ENCODE data around the gene MZF1. TPM values are rescaled to one million over a fixed set of nuclear protein-coding genes. Genes with fewer than 3 reads are reported as not detected.
A peak's percentile ranks its signal among the peaks of the same experiment; 100 is the strongest.

MZF1 gene
- total and polyA plus RNA-seq, 9 of the 15 experiments (the other 6 are each of a cell fraction or from before 2014, with no cell fraction given) = 0.31 to 29.3 (median 11.5) TPM

GRCh38 chr19:58572818-58573657 lies at the start of gene MZF1 (continued):
- TF ChIP-seq, protein P1, sequence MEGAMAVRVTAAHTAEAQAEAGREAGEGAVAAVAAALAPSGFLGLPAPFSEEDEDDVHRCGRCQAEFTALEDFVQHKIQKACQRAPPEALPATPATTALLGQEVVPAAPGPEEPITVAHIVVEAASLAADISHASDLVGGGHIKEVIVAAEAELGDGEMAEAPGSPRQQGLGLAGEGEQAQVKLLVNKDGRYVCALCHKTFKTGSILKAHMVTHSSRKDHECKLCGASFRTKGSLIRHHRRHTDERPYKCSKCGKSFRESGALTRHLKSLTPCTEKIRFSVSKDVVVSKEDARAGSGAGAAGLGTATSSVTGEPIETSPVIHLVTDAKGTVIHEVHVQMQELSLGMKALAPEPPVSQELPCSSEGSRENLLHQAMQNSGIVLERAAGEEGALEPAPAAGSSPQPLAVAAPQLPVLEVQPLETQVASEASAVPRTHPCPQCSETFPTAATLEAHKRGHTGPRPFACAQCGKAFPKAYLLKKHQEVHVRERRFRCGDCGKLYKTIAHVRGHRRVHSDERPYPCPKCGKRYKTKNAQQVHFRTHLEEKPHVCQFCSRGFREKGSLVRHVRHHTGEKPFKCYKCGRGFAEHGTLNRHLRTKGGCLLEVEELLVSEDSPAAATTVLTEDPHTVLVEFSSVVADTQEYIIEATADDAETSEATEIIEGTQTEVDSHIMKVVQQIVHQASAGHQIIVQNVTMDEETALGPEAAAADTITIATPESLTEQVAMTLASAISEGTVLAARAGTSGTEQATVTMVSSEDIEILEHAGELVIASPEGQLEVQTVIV (CRISPR knock-in tag; IDR thresholded peaks at IDR 0.05; ENCODE audit: borderline replicate concordance) = peak; percentile 95
- TF ChIP-seq, protein P2, sequence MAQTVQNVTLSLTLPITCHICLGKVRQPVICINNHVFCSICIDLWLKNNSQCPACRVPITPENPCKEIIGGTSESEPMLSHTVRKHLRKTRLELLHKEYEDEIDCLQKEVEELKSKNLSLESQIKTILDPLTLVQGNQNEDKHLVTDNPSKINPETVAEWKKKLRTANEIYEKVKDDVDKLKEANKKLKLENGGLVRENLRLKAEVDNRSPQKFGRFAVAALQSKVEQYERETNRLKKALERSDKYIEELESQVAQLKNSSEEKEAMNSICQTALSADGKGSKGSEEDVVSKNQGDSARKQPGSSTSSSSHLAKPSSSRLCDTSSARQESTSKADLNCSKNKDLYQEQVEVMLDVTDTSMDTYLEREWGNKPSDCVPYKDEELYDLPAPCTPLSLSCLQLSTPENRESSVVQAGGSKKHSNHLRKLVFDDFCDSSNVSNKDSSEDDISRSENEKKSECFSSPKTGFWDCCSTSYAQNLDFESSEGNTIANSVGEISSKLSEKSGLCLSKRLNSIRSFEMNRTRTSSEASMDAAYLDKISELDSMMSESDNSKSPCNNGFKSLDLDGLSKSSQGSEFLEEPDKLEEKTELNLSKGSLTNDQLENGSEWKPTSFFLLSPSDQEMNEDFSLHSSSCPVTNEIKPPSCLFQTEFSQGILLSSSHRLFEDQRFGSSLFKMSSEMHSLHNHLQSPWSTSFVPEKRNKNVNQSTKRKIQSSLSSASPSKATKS (CRISPR knock-in tag; IDR thresholded peaks at IDR 0.05) = no peak
- TF ChIP-seq HSF4 (CRISPR knock-in tag; IDR thresholded peaks at IDR 0.05; ENCODE audit: borderline replicate concordance) = no peak
- TF ChIP-seq, protein P3, sequence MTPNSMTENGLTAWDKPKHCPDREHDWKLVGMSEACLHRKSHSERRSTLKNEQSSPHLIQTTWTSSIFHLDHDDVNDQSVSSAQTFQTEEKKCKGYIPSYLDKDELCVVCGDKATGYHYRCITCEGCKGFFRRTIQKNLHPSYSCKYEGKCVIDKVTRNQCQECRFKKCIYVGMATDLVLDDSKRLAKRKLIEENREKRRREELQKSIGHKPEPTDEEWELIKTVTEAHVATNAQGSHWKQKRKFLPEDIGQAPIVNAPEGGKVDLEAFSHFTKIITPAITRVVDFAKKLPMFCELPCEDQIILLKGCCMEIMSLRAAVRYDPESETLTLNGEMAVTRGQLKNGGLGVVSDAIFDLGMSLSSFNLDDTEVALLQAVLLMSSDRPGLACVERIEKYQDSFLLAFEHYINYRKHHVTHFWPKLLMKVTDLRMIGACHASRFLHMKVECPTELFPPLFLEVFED (CRISPR knock-in tag; conservative IDR thresholded peaks at IDR 0.05) = peak; percentile 92
- peak; percentile 85 for TF ChIP-seq GMEB1 (CRISPR knock-in tag; IDR thresholded peaks at IDR 0.05)
- TF ChIP-seq ZFP36 (IDR thresholded peaks at IDR 0.05; ENCODE audit: low read depth, low read length, partially characterized antibody) = no peak
- TF ChIP-seq PHB2 (IDR thresholded peaks at IDR 0.05; ENCODE audit: low read depth) = peak; percentile 73; the same call in 1 of the 2 replicates
- TF ChIP-seq SMARCA4 (IDR thresholded peaks at IDR 0.05) = peak; percentile 8; the same call in 1 of the 2 replicates
- no peak for TF ChIP-seq NCOR1 (IDR thresholded peaks at IDR 0.05)
- peak; percentile 75 for TF ChIP-seq RNF2 (IDR thresholded peaks at IDR 0.05)
- no peak for TF ChIP-seq CCNT2 (IDR thresholded peaks at IDR 0.05; ENCODE audit: borderline replicate concordance, extremely low read depth, insufficient read length, low read depth, low read length)
- peak; percentile 93 for TF ChIP-seq ZBTB2 (IDR thresholded peaks at IDR 0.05)
- TF ChIP-seq ZC3H4 (CRISPR knock-in tag; IDR thresholded peaks at IDR 0.05; ENCODE audit: borderline replicate concordance) = no peak
- peak; percentile 85 for TF ChIP-seq HBP1 (CRISPR knock-in tag; IDR thresholded peaks at IDR 0.05)
- TF ChIP-seq FOXK2 (conservative IDR thresholded peaks at IDR 0.05 in 1 of 2, IDR thresholded peaks at IDR 0.05 in 1 of 2; ENCODE audit: low read depth in 2 of 2) = peak; percentile 94 to 98

Data from K562 (cell line).